ENCODE results near the gene NUPR1.
"Not testable (repeated sequence)": the region's sequence is repeated elsewhere in the genome, so short reads cannot be mapped to it uniquely, and the experiment has no call there.

NUPR1 gene

GRCh38 chr16:28527100-28527785, 11.5 kb downstream of the NUPR1 start:
- DNase-seq (ENCODE audit: low spot score): not testable (repeated sequence)

- DNase-seq (ENCODE audit: low spot score): no peak
Observed at GRCh38 chr16:28526201-28527099, 12.3 kb downstream of the NUPR1 start.

- no peak for DNase-seq (ENCODE audit: low spot score)
Observed at GRCh38 chr16:28524681-28525171, 14.0 kb downstream of the NUPR1 start.

GRCh38 chr16:28522792-28523191, 16.0 kb downstream of the NUPR1 start:
- DNase-seq (ENCODE audit: low spot score): no peak

GRCh38 chr16:28521436-28521835, 17.3 kb downstream of the NUPR1 start:
- DNase-seq (ENCODE audit: low spot score): no peak

- no peak for DNase-seq (ENCODE audit: low spot score)
Observed at GRCh38 chr16:28520672-28521071, 18.1 kb downstream of the NUPR1 start.

GRCh38 chr16:28514246-28514645, 24.5 kb downstream of the NUPR1 start:
- no peak for DNase-seq (ENCODE audit: low spot score)

GRCh38 chr16:28513484-28514181, 25.1 kb downstream of the NUPR1 start:
- DNase-seq (ENCODE audit: low spot score): no peak

- DNase-seq (ENCODE audit: low spot score): no peak
Observed at GRCh38 chr16:28511801-28512789, 26.7 kb downstream of the NUPR1 start.

GRCh38 chr16:28511031-28511430, 27.7 kb downstream of the NUPR1 start:
- DNase-seq (ENCODE audit: low spot score): no peak

- no peak for DNase-seq (ENCODE audit: low spot score)
Observed at GRCh38 chr16:28505489-28506137, 33.2 kb downstream of the NUPR1 start.

- no peak for DNase-seq (ENCODE audit: low spot score)
Observed at GRCh38 chr16:28504707-28505404, 33.9 kb downstream of the NUPR1 start.

- DNase-seq (ENCODE audit: low spot score): peak; percentile 10
Observed at GRCh38 chr16:28503470-28504259, 35.1 kb downstream of the NUPR1 start.

- no peak for DNase-seq (ENCODE audit: low spot score)
Observed at GRCh38 chr16:28502290-28502689, 36.5 kb downstream of the NUPR1 start.

- DNase-seq (ENCODE audit: low spot score): no peak
Observed at GRCh38 chr16:28501258-28502232, 37.2 kb downstream of the NUPR1 start.

GRCh38 chr16:28500476-28501180, 38.1 kb downstream of the NUPR1 start:
- DNase-seq (ENCODE audit: low spot score): not testable (repeated sequence)

- peak; percentile 19 for DNase-seq (ENCODE audit: low spot score)
Observed at GRCh38 chr16:28499854-28500253, 38.9 kb downstream of the NUPR1 start.
